Sciatic nerve (tissue), 2 donors: Measurements from ENCODE around the gene OR2A14. TPM values are rescaled to one million over a fixed set of nuclear protein-coding genes. Genes with fewer than 3 reads are reported as not detected.
"Not testable (repeated sequence)": the region's sequence is repeated elsewhere in the genome, so short reads cannot be mapped to it uniquely, and the experiment has no call there.

Source experiments
- ATAC-seq: fragments of 200-7000 bp; cut with Tn5 transposase; one replicate; pipeline ENCODE4 v1.9.1; 2020; ENCODE audit warnings: mild to moderate bottlenecking, moderate library complexity
- DNase-seq: peaks from one replicate; pipeline ENCODE4 v3.0.0-alpha.2; 2020; ENCODE audit warnings: low spot score
- intact Hi-C: fragments of 100-400 bp; cut with DNase I; formaldehyde crosslinking; loops from one replicate; pipeline ENCODE4 v1.14.2; 2022
- total RNA-seq: library from RNA; stranded (reverse); fragmentation: NEBNext Ultra II Directional; extraction: Animal tissue kit (Norgen Biotek cat#: 25700); gene quantifications from one replicate; pipeline ENCODE4 v1.2.1, GENCODE V29; 2021
- donor health status: DM: no; HTN: no; CAD: no.
- donor health status: DM: no; HTN: no; CAD: no.

The OR2A14 gene
- total RNA-seq, 1 donor from 2014 or later = not detected

GRCh38 chr7:144142187-144142586 is 19.2 kb downstream of the OR2A14 start:
- DNase-seq (no peak), ATAC-seq (no peak)
- intact Hi-C loops = no loop called here

- intact Hi-C loops = no loop called here
- ATAC-seq (no peak), DNase-seq (no peak)
Observed at GRCh38 chr7:144144426-144144825, 21.4 kb downstream of the OR2A14 start.

- intact Hi-C loops = no loop called here
- ATAC-seq (no peak), DNase-seq (no peak)
Observed at GRCh38 chr7:144148224-144148827, 25.4 kb downstream of the OR2A14 start.

- DNase-seq (no peak), ATAC-seq (no peak)
- intact Hi-C loops = no loop called here
Observed at GRCh38 chr7:144158861-144159260, 35.9 kb downstream of the OR2A14 start.

GRCh38 chr7:144164784-144165183 is 41.8 kb downstream of the OR2A14 start:
- intact Hi-C loops = no loop called here
- no peak for ATAC-seq
- no peak for DNase-seq

GRCh38 chr7:144171594-144172350 is 48.8 kb downstream of the OR2A14 start:
- intact Hi-C loops, ATAC-seq: not testable (repeated sequence)

GRCh38 chr7:144174613-144175012 is 51.6 kb downstream of the OR2A14 start:
- DNase-seq (no peak), ATAC-seq (no peak)
- intact Hi-C loops = no loop called here

More at GRCh38 chr7:144171594-144172350, 48.8 kb downstream of the OR2A14 start:
- DNase-seq = not testable (repeated sequence)

- DNase-seq, intact Hi-C loops: not testable (repeated sequence)
- peak; percentile 83 for ATAC-seq
Observed at GRCh38 chr7:144178380-144179164, 55.6 kb downstream of the OR2A14 start.

- DNase-seq, intact Hi-C loops: not testable (repeated sequence)
- peak; percentile 83 for ATAC-seq
Observed at GRCh38 chr7:144179165-144179479, 56.1 kb downstream of the OR2A14 start.

Other genes with a start within 250 kb of the OR2A14 start
- 44.5 TPM for gene TCAF1, start 221.0 kb upstream of the OR2A14 start, total RNA-seq
- not detected for gene OR2F2, start 187.9 kb upstream of the OR2A14 start, total RNA-seq
- gene OR2F1, start 168.3 kb upstream of the OR2A14 start, total RNA-seq = not detected
- gene OR6B1, start 122.9 kb upstream of the OR2A14 start, total RNA-seq = not detected
- not detected for gene OR2A5, start 74.2 kb upstream of the OR2A14 start, total RNA-seq
- gene OR2A25, start 53.4 kb upstream of the OR2A14 start, total RNA-seq = not detected
- gene OR2A12, start 36.9 kb upstream of the OR2A14 start, total RNA-seq = not detected
- not detected for gene OR2A2, start 13.6 kb upstream of the OR2A14 start, total RNA-seq
- gene CTAGE4, start 60.3 kb downstream of the OR2A14 start, total RNA-seq = 2.3 TPM
- gene ARHGEF35, start 72.7 kb downstream of the OR2A14 start, total RNA-seq = 5.3 TPM
- gene OR2A42, start 116.4 kb downstream of the OR2A14 start, total RNA-seq = 0.27 TPM
- 3.7 TPM for gene OR2A7, start 141.6 kb downstream of the OR2A14 start, total RNA-seq
- gene CTAGE8, start 146.1 kb downstream of the OR2A14 start, total RNA-seq = 1.2 TPM
- 0.22 TPM for gene OR2A1, start 189.2 kb downstream of the OR2A14 start, total RNA-seq
- gene ARHGEF5, start 232.2 kb downstream of the OR2A14 start, total RNA-seq = 12.8 TPM